HG02885 (cell line): ENCODE results near the gene CACNB4.
"Not testable (repeated sequence)": the region's sequence is repeated elsewhere in the genome, so short reads cannot be mapped to it uniquely, and the experiment has no call there.

ENCODE experiments used
- ATAC-seq: cut with Tn5 transposase; IDR thresholded peaks from one replicate; pipeline ENCODE4 v1.9.1; 2021; ENCODE audit warnings: mild to moderate bottlenecking; ENCODE audit not compliant: unreplicated experiment, poor library complexity

The CACNB4 gene

DNA sequence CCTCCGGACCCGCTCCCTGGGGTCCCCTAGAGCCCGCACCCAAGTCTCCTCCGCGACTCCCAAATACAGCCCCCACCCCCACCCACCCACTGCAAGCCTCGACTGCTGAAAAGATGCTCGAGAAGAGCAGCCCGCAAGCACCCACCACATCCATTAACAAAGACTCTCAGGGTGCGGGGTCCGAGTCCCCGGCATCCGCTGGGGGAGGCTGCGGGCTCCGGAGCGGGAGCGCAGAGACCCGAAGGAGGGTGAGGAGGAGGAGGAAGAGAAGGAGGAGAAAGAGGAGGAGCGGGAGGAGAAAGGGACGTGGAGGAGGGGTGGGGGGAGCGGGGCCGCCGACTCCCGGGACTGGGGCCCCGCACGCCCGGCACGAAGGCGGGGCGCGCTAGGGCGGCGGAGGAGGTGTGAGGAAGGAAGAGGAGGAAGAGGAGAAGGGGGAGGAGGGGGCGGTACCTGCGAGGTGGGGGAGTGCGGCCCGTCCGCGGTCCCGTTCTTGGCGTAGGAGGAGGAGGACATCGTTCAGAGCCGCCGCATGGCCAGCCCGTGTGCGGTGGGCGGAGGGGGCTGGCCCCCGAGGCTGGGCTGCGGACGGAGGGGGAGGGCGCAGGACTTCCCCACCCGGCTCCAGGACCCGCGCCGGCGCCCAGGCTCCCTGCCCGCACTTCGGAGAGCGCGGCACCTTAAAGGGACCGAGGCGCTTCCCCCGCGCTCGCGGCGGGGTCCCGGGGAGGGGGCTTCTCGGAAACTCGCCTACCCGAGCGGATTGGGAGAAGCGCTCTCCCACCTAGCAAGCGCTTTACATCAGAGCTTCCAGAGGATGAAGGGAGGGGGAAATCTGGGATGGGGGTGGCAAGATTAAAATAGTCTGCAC, at the start of gene CACNB4:
TSS of gene CACNB4 (minus strand) at position 549 of the 871 bp plus-strand sequence.
- ATAC-seq: peak; percentile 53

DNA sequence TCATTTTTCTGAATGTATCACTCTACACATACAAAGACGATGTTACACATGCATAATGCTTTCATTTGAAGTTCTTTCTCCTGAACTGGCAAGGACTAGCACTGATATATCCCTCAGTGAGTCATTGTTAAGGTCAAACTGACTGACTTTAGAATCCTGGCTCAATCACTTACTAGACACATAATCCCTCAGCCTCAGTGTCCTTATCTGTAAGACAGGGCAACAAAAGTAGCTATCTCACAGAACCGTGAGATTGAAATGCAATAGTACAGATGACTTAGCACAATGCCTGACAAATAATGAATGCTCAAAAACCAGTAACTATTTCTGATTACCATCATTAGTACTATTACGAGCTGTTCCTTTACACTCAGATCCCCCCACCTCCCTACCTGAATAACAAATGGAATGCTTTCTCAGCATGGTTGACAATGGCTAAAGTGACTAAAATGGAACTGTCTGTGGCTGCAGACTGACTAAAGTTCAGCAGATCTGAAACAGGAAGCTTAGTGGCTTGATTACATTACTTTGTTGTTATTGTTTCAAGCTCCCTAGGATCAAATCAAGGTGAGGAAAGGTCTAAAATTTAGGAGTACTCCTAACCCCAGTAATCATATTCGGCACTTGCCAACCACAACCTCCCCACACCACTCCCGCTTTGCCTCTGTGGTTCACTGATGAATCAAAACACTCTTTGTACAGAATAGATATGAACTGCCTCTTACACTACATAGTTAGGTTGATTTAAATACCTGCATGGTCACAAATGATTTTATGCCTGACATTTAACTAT, 35.8 kb upstream of the CACNB4 start:
- peak; percentile 81 for ATAC-seq

DNA sequence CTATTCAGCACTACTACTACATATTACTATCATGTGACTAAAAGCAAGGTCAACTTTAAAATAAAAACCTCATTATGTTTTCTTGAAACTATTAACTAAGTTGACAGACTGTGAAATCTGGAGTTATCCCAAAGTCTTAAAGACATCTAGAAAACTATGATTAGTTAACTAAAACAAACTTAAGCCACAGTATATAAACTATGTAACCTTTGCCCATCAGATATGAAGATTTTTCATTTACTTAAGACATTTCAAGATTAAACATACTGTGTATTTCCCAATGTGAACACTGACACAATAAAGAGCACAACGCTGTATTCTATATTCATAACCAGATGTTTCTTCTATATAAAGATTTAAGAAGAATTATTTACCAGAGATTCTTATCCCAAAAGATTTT, 33.5 kb upstream of the CACNB4 start:
- no peak for ATAC-seq

DNA sequence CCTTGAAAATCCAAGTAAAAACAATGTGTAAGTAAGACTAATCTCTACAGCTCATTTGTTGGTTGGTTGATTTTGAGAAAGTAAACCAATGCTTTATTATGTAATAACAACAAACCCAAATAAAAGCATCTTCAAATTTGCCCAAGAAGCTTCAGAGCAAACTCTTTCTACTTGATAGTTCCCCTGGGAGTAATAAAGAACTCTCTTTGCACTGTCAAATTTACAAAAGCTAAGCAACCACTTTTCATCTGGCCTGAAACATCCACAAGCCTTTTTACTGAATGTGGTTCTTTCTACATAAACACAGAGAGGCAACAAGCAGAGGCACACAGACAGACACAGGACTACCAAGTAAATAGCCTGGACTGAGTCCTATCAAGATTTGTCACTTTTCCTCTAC, 28.8 kb upstream of the CACNB4 start:
- ATAC-seq: no peak

GRCh38 chr2:152126664-152127063, 27.8 kb upstream of the CACNB4 start:
- ATAC-seq: no peak

DNA sequence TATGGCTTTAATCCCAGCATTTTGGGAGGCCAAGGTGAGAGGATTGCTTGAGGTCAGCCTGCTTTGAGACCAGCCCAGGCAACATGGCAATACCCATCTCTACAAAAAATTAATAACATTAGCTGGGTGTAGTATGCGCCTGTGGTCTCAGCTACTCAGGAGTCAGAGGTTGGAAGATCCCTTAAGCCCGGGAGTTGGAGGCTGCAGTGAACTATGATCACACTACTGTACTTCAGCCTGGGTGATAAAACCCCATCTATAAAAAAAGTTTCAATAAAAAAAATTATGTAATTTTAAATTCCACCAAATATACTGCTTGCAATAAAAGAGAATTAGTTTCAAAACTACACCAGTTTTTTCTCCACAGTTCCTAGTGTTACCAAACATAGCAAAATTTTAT, 23.3 kb upstream of the CACNB4 start:
- no peak for ATAC-seq

- ATAC-seq: no peak
These were observed 21.6 kb upstream of the CACNB4 start for GRCh38 chr2:152120430-152120829.

DNA sequence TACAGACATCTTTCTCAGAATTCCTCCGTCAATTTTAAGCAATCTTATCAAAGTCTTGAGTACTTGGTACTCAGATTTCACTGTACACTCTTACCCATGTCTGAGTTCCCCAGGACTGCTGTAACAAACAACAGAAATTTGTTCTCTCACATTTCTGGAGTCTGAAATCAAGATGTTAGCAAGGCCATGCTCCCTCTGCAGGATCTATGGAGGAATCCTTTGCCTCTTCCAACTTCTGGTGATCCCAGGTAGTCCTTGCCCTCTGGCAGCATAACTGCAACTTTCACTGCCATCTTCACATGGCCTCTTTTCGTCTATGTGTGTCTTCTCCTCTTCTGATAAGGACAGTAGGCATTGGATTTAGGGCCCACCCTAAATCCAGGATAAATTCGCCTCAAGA, 17.1 kb upstream of the CACNB4 start:
- ATAC-seq: no peak

DNA sequence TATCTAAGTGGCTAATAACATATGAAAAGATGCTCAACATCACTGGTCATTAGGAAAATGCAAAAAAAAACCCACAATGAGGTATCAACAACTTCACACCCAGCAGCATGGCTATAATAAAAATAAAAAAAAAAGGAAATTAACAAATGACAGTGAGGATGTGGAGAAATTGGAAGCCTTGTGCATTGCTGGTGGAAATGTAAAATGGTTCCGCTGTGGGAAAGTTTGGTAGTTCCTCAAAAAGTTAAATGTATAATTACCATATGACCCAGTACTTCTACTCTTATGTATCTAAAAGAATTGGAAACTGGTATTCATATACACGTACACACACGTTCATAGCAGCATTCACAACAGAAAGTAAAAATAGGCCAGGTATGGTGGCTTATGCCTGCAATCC, 15.5 kb upstream of the CACNB4 start:
- ATAC-seq: no peak

- ATAC-seq: not testable (repeated sequence)
These were observed 8.3 kb upstream of the CACNB4 start for GRCh38 chr2:152107140-152107539.

DNA sequence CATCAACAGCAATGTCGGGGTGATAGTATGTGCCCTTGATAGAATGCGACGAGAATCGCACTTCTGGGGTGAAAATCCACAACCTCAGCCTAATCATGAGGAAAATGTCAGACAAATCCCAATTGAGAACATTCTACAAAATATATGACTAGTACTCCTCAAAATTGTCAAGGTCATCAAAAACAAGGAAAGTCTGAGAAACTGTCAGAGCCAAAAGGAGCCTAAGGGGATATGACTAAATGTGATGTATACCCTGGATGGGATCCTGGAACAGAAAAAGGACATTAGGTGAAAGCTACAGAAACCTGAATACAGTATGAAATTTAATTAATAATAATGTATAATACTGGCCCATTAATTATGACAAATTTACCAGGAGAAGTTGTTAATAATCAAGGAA, 7.6 kb upstream of the CACNB4 start:
- no peak for ATAC-seq

GRCh38 chr2:152103271-152103670, 4.4 kb upstream of the CACNB4 start:
- ATAC-seq: no peak

GRCh38 chr2:152100961-152101360, 2.1 kb upstream of the CACNB4 start:
- no peak for ATAC-seq

- no peak for ATAC-seq
These were observed 665 bp upstream of the CACNB4 start for GRCh38 chr2:152099367-152100050.

GRCh38 chr2:152097801-152098495, 896 bp downstream of the CACNB4 start:
- peak; percentile 26 for ATAC-seq

DNA sequence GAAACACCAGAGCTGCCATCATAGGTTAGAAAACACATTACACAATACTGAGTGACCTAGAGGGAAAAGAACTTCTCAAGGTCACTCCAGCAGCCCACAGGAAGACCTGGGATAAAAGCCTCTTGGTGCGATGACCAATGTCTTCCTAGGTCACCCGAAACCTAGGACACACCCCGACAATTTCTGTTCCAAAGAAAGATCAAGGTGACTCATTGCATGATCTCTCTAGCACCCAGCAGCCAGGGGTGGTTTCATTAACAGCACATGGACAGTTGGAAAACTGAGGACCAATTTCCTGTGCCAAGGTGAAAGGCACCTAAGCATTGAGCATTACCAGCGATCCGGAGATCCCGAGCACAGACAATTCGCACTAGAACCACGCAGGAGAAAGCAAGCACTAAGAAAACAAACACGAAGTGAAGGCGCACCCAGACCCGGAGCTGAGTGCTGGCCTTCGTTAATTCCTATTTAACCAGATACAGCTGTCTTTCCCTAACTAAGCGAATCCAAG, 1.5 kb downstream of the CACNB4 start:
- ATAC-seq: no peak

GRCh38 chr2:152095146-152095545, 3.7 kb downstream of the CACNB4 start:
- no peak for ATAC-seq

GRCh38 chr2:152094014-152094413, 4.8 kb downstream of the CACNB4 start:
- ATAC-seq: no peak

DNA sequence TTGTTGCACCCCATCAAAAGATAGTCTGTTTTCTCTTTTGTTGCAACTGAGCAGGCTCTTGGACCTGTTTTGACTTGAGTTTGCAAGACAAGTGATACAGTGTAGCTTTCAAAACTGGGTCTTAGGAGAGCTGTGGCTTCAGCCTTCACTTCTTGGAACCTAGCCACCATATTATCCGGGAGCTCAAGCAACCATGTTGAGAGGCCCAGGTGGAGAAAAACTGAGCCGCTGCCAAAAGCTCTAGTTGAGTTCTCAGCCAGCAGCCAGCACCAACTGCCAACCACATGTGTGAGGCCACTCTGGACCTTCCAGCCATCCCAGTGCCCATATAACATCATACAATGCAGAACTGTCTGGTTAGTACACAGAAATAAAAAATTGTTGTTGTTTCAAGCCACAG, 5.4 kb downstream of the CACNB4 start:
- ATAC-seq: no peak

GRCh38 chr2:152092095-152092494, 6.7 kb downstream of the CACNB4 start:
- ATAC-seq: no peak
